Stomach smooth muscle (tissue), 2 donors: Measurements from ENCODE around the gene CASD1.

Experiments used
- H3K27ac ChIP-seq: one replicate; pipeline ENCODE4 v1.7.0; 2013; ENCODE audit warnings: mild to moderate bottlenecking, low read length, inconsistent platforms
- H3K27me3 ChIP-seq, 2 donors: one replicate each; pipeline ENCODE4 v1.7.0; 2013; ENCODE audit warnings: low read length in 2 of 2; ENCODE audit not compliant: insufficient read depth in 2 of 2, control insufficient read depth in 1 of 2
- H3K36me3 ChIP-seq, 2 donors: one replicate each; pipeline ENCODE4 v1.7.0; 2013; ENCODE audit warnings: low read length in 2 of 2; ENCODE audit not compliant: control insufficient read depth in 2 of 2, insufficient read depth in 2 of 2
- H3K4me1 ChIP-seq: one replicate; pipeline ENCODE4 v1.7.0; 2013; ENCODE audit warnings: low read length; ENCODE audit not compliant: control insufficient read depth, insufficient read depth
- H3K4me3 ChIP-seq, 2 donors: one replicate each; pipeline ENCODE4 v1.7.0; 2013; ENCODE audit warnings: low read length in 2 of 2
- H3K9ac ChIP-seq, 2 donors: one replicate each; pipeline ENCODE4 v1.7.0; 2013; ENCODE audit warnings: low read length in 2 of 2, mild to moderate bottlenecking in 1 of 2
- H3K9me3 ChIP-seq, 2 donors: one replicate each; pipeline ENCODE4 v1.7.0; 2013; ENCODE audit warnings: low read length in 2 of 2; ENCODE audit not compliant: control insufficient read depth in 2 of 2
- donor health status: healthy.
- donor health status: Pancreatic carcinoma.

The CASD1 gene

DNA sequence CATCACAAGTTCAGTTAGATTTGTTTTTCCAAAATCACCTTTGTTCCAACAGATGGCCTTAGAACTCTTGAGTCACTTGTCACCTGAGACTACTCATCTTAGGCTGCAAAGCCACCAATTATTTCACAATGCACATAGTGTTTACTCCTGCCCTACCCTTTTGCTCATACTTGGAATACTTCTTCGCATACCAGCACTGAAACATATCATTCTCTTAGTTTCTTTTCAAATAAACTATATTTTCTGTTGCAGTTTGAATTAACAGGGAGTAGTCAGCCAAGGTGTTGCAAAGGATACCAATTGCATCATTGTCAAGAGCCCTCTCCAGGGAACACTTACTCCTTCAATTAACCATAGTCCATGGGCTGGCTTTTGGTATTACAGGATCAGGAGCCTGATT, 71.0 kb downstream of the CASD1 start:
- H3K27ac ChIP-seq: no peak overlapping the region
- H3K36me3 ChIP-seq: peaks cover 0 to 3% of the 10 kb centered on the region in 2 donors
- H3K4me1 ChIP-seq: no peaks in the 10 kb centered on the region

GRCh38 chr7:94584113-94584512, 74.5 kb downstream of the CASD1 start:
- H3K9ac ChIP-seq: no peak overlapping the region
- H3K9me3 ChIP-seq: no peaks in the 10 kb centered on the region
- no peak overlapping the region for H3K4me3 ChIP-seq
- H3K27me3 ChIP-seq: no peaks in the 10 kb centered on the region
- no peak overlapping the region for H3K27ac ChIP-seq
- no peaks in the 10 kb centered on the region for H3K4me1 ChIP-seq
- H3K36me3 ChIP-seq: peaks cover 0 to 3% of the 10 kb centered on the region in 2 donors

More for the DNA sequence above, 71.0 kb downstream of the CASD1 start:
- Histone ChIP-seq H3K9ac (no peak overlapping the region), H3K27me3 (no peaks in the 10 kb centered on the region), H3K4me3 (no peak overlapping the region), H3K9me3 (no peaks in the 10 kb centered on the region)

DNA sequence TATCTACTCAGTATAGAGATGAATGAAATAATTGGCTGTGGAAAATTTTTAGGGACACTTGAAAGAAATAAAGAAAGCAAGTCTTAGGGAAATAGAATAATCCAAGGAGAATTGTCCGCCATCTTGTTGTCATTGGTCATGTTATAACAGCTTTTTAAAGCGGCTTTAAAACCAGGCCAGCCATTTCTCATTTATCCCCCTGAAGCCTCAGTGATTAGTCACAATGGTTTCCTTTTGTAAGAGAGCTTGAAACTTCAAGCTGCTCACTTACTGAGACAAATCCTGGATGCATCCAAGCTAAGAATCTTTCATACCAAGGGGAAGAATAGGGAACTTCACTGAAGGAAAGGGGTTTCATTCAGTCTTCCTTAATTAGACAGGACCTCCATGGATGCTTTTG, 78.5 kb downstream of the CASD1 start:
- H3K27ac ChIP-seq: no peak overlapping the region
- H3K9me3 ChIP-seq: no peaks in the 10 kb centered on the region
- no peak overlapping the region for H3K4me3 ChIP-seq
- H3K27me3 ChIP-seq: no peaks in the 10 kb centered on the region
- H3K9ac ChIP-seq: no peak overlapping the region
- peaks cover 0 to 12% of the 10 kb centered on the region in 2 donors for H3K36me3 ChIP-seq
- no peaks in the 10 kb centered on the region for H3K4me1 ChIP-seq

- no peaks in the 10 kb centered on the region for H3K9me3 ChIP-seq
- no peak overlapping the region for H3K9ac ChIP-seq
- no peaks in the 10 kb centered on the region for H3K4me1 ChIP-seq
- H3K36me3 ChIP-seq: peaks cover 0 to 20% of the 10 kb centered on the region in 2 donors
- no peak overlapping the region for H3K27ac ChIP-seq
- no peaks in the 10 kb centered on the region for H3K27me3 ChIP-seq
- H3K4me3 ChIP-seq: no peak overlapping the region
Observed at GRCh38 chr7:94590526-94591162, 81.0 kb downstream of the CASD1 start.

GRCh38 chr7:94591176-94591575, 81.6 kb downstream of the CASD1 start:
- no peak overlapping the region for H3K27ac ChIP-seq
- H3K36me3 ChIP-seq: peaks cover 0 to 20% of the 10 kb centered on the region in 2 donors

DNA sequence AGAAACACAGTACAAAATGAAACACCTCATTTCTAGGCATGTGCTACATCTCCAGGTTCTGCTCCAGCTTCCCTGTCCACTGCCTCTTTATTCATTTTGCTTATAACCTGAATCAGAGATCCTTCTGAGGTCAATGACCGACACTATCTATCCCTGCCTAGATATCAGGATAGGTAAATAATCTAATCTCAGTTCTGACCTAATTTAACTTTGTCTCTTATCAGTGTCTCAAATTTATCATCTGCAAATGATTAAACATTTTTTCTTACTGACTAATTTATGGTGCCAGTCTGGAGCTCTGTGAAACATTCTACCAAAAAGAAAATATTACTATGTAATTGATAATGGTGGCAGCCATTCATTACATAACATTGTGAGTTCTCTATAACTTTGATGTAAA, 85.3 kb downstream of the CASD1 start:
- H3K27ac ChIP-seq: no peak overlapping the region
- no peaks in the 10 kb centered on the region for H3K4me1 ChIP-seq
- no peaks in the 10 kb centered on the region for H3K9me3 ChIP-seq
- H3K4me3 ChIP-seq: no peak overlapping the region
- H3K36me3 ChIP-seq: peaks cover 5 to 23% of the 10 kb centered on the region in 2 donors
- H3K9ac ChIP-seq: no peak overlapping the region
- no peaks in the 10 kb centered on the region for H3K27me3 ChIP-seq

More at GRCh38 chr7:94591176-94591575, 81.6 kb downstream of the CASD1 start:
- no peaks in the 10 kb centered on the region for H3K4me1 ChIP-seq
- H3K9ac ChIP-seq: no peak overlapping the region
- no peaks in the 10 kb centered on the region for H3K9me3 ChIP-seq
- H3K4me3 ChIP-seq: no peak overlapping the region
- H3K27me3 ChIP-seq: no peaks in the 10 kb centered on the region

DNA sequence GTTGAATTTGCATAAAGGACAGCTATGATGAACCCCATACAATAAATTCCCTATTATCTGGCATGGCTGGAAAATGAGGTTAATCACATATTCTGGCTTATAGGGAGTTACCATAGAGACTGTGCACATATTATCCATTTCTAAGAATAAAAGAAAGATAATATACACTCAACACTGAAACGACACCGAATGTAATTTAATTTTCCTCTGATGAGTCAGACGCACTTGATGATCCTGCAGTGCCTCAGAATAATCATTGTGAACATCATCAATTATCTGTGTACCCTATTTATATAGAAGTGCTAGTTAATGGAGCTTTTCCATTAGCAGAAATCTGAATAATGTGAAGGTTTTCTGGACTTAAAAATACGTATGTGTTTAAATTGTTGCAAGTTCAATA, 86.1 kb downstream of the CASD1 start:
- Histone ChIP-seq H3K27ac (no peak overlapping the region), H3K9ac (no peak overlapping the region), H3K4me1 (no peaks in the 10 kb centered on the region), H3K4me3 (no peak overlapping the region), H3K27me3 (no peaks in the 10 kb centered on the region), H3K36me3 (peaks cover 5 to 23% of the 10 kb centered on the region in 2 donors), H3K9me3 (no peaks in the 10 kb centered on the region)

DNA sequence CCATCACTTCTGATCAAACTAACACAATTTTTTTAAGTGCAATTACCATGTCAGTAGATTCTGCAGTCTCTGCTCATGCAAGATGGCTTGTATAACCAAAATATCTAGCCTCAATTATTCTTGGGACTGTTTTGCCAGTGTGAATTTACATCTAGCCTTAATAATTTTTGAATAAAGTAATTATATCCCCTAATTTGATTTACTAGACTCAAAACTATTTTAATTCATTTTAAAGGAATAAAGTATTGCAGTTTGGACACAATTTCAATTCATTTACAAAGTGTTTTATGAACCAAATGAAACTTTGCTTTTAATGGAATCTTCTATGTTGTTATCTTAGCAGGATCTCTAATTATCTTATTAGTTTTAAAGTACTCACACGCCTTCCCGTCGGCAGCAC, 90.7 kb downstream of the CASD1 start:
- H3K9ac ChIP-seq: no peak overlapping the region
- H3K9me3 ChIP-seq: no peaks in the 10 kb centered on the region
- no peak overlapping the region for H3K27ac ChIP-seq
- H3K36me3 ChIP-seq: peaks cover 3 to 5% of the 10 kb centered on the region in 2 donors
- no peak overlapping the region for H3K4me3 ChIP-seq
- no peaks in the 10 kb centered on the region for H3K27me3 ChIP-seq
- H3K4me1 ChIP-seq: no peaks in the 10 kb centered on the region

DNA sequence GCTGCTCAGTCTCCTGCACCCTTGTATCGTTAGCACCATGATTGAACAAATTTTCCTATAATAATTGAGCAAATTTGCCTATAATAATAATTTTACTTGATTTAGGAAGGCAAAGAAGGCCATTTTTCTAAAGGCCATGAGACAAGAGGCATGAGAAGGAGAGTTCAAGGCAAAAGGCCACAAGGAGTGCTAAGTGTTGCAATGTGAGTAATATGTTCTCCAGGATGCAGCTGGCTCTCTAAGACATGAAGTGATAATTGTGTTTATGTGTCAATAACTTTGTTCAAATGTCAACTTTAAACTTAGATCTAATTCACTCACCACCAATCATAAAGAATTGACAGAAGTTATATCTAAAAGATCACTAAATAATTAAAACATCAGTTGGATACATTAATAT, 92.6 kb downstream of the CASD1 start:
- no peak overlapping the region for H3K27ac ChIP-seq
- H3K36me3 ChIP-seq: peaks cover 3 to 5% of the 10 kb centered on the region in 2 donors
- no peak overlapping the region for H3K9ac ChIP-seq
- H3K4me1 ChIP-seq: no peaks in the 10 kb centered on the region
- H3K27me3 ChIP-seq: no peaks in the 10 kb centered on the region
- no peak overlapping the region for H3K4me3 ChIP-seq
- no peaks in the 10 kb centered on the region for H3K9me3 ChIP-seq

DNA sequence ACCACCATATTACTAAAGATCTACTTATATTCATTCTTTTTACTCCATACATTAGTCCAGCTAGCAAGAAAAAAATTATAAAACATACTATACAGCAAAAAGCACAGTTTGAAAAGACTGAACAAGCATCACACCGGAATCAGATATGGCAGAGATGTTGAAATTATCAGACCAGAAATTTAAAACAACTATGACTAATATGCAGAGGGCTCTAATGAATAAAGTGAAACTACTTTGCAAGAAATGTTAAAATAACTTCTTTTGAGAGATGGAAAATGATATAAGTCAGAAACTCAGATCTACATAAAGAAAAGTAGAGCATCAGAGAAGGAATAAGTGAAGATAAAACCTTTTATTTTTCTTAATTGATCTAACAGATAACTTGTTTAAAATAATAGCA, 95.4 kb downstream of the CASD1 start:
- Histone ChIP-seq H3K9ac (no peak overlapping the region), H3K9me3 (no peaks in the 10 kb centered on the region), H3K4me1 (no peaks in the 10 kb centered on the region), H3K27ac (no peak overlapping the region), H3K27me3 (no peaks in the 10 kb centered on the region), H3K4me3 (no peak overlapping the region), H3K36me3 (peaks cover 0 to 4% of the 10 kb centered on the region in 2 donors)
